HAP-1 (cell line): ENCODE measurements around the gene RNF223.
"Not testable (repeated sequence)": the region's sequence is repeated elsewhere in the genome, so short reads cannot be mapped to it uniquely, and the experiment has no call there.

Experiments
- DNase-seq, 2 experiments: peaks; one replicate each; pipeline ENCODE4 v3.0.0-alpha.2; 2016 to 2020; ENCODE audit warnings: low spot score in 2 of 2
- H3K27me3 ChIP-seq: fragments of 250-450 bp; sonication (Bioruptor Pico); 2 replicates; pipeline ENCODE4 v1.5.1; 2020; ENCODE audit warnings: low read depth, mild to moderate bottlenecking, moderate library complexity
- H3K36me3 ChIP-seq: fragments of 250-450 bp; sonication (Bioruptor Pico); replicated peaks from 2 replicates; pipeline ENCODE4 v1.5.1; 2020; ENCODE audit warnings: mild to moderate bottlenecking
- H3K4me1 ChIP-seq: fragments of 250-450 bp; sonication (Bioruptor Pico); 2 replicates; pipeline ENCODE4 v1.5.1; 2020; ENCODE audit warnings: mild to moderate bottlenecking
- H3K4me3 ChIP-seq: fragments of 250-450 bp; sonication (Bioruptor Pico); 2 replicates; pipeline ENCODE4 v1.5.1; 2020; ENCODE audit warnings: mild to moderate bottlenecking, moderate library complexity
- H3K9me3 ChIP-seq: fragments of 250-450 bp; sonication (Bioruptor Pico); 2 replicates; pipeline ENCODE4 v1.5.1; 2020; ENCODE audit warnings: mild to moderate bottlenecking, moderate library complexity
- in situ Hi-C: fragments of 300-500 bp; cut with MboI; formaldehyde crosslinking; loops from 3 replicates; pipeline ENCODE4 v1.14.3; 2020; ENCODE audit warnings: low sequenced_read_pairs, inconsistent platforms, mixed read lengths

Gene RNF223

DNA sequence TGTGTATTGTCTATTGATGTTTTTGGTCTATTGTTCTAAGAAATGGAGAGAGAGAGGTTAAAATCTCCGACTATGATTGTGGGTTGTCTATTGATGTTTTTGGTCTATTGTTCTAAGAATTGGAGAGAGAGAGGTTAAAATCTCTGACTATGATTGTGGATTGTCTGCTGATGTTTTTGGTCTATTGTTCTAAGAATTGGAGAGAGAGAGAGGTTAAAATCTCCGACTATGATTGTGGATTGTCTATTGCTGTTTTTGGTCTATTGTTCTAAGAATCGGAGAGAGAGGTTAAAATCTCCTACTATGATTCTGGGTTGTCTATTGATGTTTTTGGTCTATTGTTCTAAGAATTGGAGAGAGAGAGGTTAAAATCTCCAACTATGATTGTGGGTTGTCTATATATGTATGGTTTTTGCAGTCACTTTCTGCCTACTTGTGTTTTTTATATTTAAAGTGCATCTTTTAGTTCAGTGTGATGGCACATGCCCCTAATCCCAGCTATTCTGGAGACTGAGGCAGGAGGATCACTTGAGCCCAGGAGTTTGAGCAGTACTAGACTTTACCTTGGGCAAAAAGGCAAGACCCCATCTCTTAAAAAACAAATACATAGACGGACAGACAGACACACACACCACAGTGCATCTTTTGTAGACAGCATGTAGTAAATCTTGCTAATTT lies 25.5 kb upstream of the RNF223 start:
- Histone ChIP-seq H3K4me3 (no peak overlapping the region), H3K36me3 (no peaks in the 10 kb centered on the region), H3K9me3 (no peaks in the 10 kb centered on the region), H3K27me3 (no peaks in the 10 kb centered on the region), H3K4me1 (no peaks in the 10 kb centered on the region)
- no peak for DNase-seq
- in situ Hi-C loops, result loop anchor here (5.0 kb wide), 1 partner anchor 47 kb away; no protein-coding TSS in a partner anchor

DNA sequence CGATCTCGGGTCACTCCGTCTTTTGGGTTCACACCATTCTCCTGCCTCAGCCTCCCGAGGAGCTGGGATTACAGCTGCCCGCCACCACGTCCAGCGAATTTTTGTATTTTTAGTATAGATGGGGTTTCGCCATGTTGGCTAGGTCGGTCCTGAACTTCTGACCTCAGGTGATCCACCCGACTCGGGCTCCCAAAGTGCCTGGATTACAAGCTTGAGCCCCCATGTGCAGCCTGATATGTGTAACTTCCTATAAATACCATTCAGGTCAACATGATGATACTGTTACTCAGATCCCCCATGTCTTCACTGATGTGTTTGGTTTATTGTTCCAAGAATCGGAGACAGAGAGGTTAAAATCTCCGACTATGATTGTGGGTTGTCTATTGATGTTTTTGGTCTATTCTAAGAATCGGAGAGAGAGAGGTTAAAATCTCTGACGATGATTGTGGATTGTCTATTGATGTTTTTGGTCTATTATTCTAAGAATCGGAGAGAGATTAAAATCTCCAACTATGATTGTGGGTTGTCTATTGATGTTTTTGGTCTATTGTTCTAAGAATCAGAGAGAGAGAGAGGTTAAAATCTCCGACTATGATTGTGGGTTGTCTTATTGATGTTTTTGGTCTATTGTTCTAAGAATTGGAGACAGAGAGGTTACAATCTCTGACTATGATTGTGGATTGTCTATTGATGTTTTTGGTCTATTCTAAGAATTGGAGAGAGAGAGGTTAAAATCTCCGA lies 24.7 kb upstream of the RNF223 start:
- Histone ChIP-seq H3K4me1 (no peaks in the 10 kb centered on the region), H3K36me3 (no peaks in the 10 kb centered on the region), H3K4me3 (no peak overlapping the region), H3K9me3 (no peaks in the 10 kb centered on the region), H3K27me3 (no peaks in the 10 kb centered on the region)
- in situ Hi-C loops, result no loop called here
- DNase-seq, result peak in 1 of 2 experiments; percentile 1

DNA sequence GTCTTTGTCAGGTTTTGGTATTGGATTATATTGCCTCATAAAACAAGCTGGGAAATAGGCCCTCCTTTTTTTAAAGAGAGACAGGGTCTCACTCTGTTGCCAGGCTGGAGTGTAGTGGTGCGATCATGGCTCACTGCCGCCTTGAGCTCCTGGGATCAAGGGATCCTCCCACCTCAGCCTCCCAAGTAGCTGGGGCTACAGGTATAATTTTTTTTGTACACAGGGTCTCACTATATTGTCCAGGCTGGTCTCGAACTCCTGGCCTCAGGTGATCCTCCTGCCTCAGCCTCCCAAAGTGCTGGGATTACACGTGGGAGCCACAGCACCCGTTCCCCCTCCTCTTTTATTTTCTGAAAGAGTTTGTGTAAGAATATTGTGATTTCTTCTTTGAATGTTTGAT lies 22.0 kb upstream of the RNF223 start:
- H3K4me1 ChIP-seq, H3K9me3 ChIP-seq, H3K4me3 ChIP-seq, in situ Hi-C loops, H3K36me3 ChIP-seq, H3K27me3 ChIP-seq: not testable (repeated sequence)
- DNase-seq, result peak in 1 of 2 experiments; percentile 1

DNA sequence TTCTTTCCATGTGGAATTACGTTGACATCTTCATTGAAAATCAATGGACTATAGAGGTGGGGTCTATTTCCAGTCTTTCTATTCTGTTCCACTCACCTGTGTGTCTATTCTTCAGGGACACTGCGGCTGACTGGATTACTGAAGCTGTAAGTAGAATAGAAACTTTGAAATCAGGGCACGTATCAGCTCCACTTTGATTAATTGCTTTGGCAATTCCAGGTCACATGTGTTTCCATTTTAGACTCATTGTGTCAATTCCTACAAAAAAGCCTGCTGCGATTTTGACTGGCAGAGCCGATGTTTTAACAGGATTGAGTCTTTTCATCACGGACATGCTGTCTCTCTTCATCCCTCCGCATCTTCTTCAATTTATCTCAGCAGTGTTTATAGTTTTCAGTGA lies 20.9 kb upstream of the RNF223 start:
- H3K9me3 ChIP-seq, result no peaks in the 10 kb centered on the region
- H3K27me3 ChIP-seq, result no peaks in the 10 kb centered on the region

DNA sequence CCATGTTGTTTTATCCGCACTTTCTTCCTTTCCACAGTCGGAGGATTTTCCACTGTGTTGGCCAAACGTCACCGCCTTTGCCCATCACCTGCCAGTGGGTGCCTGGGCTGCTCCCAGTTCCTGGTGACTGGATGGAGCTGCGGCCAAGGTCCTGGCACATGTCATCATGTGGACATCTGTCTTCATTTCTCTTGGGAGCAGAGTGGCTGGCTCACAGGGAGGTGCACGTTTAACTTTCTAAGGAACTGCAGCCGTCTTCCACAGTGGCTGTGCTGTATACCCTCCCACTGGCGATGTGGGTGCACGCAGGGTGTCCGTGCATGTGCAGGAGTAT lies 19.5 kb upstream of the RNF223 start:
- in situ Hi-C loops, result no loop called here
- H3K36me3 ChIP-seq, result no peaks in the 10 kb centered on the region

More for the DNA sequence above, 20.9 kb upstream of the RNF223 start:
- Histone ChIP-seq H3K4me1 (no peaks in the 10 kb centered on the region), H3K4me3 (no peak overlapping the region), H3K36me3 (no peaks in the 10 kb centered on the region)
- DNase-seq, result no peak
- in situ Hi-C loops, result no loop called here

DNA sequence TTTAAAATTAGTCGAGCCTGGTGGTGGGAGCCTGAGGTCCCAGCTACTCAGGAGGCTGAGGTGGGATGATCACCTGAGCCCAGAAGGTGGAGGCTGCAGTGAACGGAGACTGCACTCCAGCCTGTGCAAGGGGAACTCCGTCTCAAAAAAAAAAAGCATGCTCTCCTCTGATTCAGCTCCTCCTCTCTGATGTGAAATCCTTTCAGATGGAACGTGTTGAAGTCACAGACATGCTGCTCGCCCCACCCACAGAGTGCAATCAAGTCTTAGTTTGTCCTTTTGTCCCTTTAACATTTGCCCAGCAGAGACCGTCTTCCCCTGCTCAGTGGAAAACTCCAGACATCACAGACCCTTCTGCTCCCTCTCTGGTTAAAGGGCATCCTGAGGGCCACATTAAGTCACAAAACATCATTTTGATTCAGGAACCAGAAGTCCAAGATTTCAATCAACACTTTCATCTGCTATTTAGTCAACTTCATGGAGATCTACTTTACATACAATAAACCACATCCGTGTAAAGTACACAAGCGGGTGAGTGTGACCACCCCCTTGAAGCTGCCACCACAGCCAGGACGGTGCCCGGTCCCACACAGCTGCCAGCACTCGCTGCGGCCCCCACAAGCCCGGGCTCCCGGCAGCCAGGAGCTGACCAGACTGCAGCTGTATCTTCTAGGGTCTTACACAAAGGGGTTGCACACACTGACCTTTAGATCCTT lies 18.9 kb upstream of the RNF223 start:
- H3K4me1 ChIP-seq, result no peaks in the 10 kb centered on the region
- DNase-seq, result peak in 1 of 2 experiments; percentile 2
- in situ Hi-C loops, result no loop called here
- H3K27me3 ChIP-seq, result no peaks in the 10 kb centered on the region
- H3K9me3 ChIP-seq, result no peaks in the 10 kb centered on the region
- H3K4me3 ChIP-seq, result no peak overlapping the region
- H3K36me3 ChIP-seq, result no peaks in the 10 kb centered on the region

More for the DNA sequence above, 19.5 kb upstream of the RNF223 start:
- DNase-seq, result peak in 1 of 2 experiments; percentile 1
- H3K27me3 ChIP-seq, result no peaks in the 10 kb centered on the region
- no peaks in the 10 kb centered on the region for H3K9me3 ChIP-seq
- no peaks in the 10 kb centered on the region for H3K4me1 ChIP-seq
- no peak overlapping the region for H3K4me3 ChIP-seq

DNA sequence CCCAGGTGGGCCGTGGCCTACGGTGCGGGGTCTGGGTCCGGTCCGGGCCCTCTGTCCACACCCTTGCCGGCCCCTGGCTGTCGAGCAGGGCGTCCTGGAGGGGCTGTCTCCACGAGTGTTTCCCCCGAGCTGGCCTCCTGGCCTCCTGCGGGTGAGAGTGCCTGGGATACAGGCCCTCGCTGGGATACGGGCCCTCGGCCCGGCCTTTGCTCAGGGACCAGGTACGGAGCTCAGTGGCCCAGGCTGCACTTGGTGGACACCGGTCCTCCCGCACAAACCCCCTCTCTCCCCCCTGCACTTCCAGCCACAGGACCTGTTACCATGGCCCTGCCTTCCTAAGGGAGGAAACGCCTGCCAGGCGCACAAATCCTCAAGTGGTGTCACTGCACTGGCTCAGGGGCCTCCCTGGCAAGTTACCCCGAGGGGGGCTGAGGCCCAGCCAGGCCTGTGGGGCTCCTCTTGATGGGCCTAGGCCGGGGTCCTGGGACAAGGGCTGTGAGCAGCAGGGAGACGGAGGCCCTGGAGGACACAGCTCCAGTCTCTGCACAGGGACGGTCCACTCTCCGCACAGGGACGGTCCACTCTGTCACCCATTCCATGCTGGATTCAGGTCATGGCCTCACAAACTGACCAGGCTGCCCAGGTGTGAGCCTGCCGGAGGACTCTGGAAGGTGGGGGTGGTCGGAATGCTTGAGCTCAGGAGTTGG lies 18.2 kb upstream of the RNF223 start:
- Histone ChIP-seq H3K27me3 (no peaks in the 10 kb centered on the region), H3K9me3 (no peaks in the 10 kb centered on the region), H3K4me1 (no peaks in the 10 kb centered on the region), H3K4me3 (no peak overlapping the region), H3K36me3 (no peaks in the 10 kb centered on the region)
- in situ Hi-C loops, result no loop called here
- DNase-seq, result peak in 1 of 2 experiments; percentile 5

DNA sequence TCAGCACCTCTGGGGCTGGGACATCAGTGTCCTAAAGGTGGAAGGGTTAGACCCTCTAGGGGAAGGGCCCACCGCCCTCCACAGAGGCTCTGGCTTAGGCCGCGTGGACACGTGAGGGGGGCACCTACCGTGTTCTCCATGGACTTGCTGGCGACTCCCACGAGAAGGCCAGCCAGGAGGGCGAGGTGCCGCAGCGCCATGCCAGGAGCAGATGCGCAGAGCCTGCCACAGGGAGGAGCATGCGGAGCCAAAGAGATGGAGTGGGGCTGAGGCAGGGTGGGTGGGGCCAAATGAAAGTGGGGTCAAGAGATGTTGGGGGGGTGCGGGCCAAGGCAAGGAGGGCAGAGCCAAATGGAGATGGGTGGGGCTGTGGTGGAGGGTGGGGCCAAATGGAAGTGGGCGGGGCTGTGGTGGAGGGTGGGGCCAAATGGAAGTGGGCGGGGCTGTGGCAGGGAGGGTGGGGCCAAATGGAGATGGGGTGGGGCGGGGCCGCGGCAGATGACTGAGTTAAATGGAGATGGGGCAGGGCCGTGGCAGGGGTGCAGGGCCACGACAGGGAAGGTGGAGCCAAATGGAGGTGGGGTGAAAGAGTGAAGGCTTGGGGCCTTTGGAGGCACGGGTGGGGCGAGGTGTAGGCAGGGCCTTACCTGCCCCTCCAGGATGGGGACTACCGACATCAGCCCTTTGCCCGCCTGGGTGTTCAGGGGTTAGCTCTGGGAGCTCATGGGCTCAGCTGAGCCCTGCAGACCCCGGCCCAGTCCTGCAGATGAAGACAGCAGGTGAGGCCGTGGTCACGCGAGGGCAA lies 17.4 kb upstream of the RNF223 start:
- peak in 1 of 2 experiments; percentile 33 for DNase-seq

DNA sequence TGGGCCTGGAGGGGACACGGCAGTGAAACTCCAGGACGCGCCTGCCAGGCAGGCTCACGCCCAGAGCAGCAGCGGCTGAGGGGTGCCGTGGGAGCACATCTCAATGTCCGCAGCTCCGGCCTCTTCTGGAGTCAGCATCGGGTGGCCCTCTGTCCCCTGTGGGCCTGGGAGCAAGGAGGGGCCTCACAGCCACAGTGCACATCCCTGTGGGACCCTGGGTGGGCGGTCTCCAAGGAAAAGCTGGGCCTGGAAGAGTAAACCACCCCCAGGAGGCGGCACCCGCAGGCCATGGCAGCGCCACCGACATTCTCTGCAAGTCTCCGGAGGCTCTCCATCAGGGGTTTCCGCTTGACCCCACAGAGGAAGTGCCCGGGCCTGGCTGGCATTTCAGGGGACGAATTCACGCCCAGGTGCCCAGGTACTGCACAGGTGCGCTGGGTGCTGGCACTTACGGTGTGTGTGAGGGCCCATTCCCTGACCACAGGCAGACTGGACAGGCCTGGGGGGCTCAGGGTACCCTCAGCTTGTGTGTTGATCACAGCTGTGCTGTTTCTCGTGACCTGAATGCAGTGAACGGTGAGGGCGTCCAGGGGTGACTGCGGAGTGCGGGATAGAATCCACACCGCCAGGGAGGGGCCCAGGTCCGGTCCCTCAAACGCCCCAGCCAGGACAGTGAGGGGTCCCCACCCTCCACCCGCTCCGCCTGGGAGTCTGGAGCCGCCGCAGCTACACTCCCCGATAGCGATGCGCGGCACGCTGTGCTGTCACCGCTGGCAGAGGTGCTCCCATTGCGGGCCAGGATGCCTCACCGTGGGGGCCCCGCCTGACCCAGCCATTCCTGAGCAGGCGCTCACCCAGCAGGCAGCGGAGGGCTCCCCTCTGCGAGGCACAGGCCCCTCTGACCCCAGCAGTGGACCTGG lies 16.6 kb upstream of the RNF223 start:
- no peak overlapping the region for H3K4me3 ChIP-seq
- DNase-seq, result peak in 1 of 2 experiments; percentile 7
- H3K27me3 ChIP-seq, result no peaks in the 10 kb centered on the region
- H3K36me3 ChIP-seq, result no peaks in the 10 kb centered on the region
- in situ Hi-C loops, result no loop called here
- H3K9me3 ChIP-seq, result no peaks in the 10 kb centered on the region
- no peaks in the 10 kb centered on the region for H3K4me1 ChIP-seq

More for the DNA sequence above, 17.4 kb upstream of the RNF223 start:
- Histone ChIP-seq H3K4me1 (no peaks in the 10 kb centered on the region), H3K36me3 (no peaks in the 10 kb centered on the region), H3K9me3 (no peaks in the 10 kb centered on the region), H3K27me3 (no peaks in the 10 kb centered on the region), H3K4me3 (no peak overlapping the region)
- in situ Hi-C loops, result no loop called here

DNA sequence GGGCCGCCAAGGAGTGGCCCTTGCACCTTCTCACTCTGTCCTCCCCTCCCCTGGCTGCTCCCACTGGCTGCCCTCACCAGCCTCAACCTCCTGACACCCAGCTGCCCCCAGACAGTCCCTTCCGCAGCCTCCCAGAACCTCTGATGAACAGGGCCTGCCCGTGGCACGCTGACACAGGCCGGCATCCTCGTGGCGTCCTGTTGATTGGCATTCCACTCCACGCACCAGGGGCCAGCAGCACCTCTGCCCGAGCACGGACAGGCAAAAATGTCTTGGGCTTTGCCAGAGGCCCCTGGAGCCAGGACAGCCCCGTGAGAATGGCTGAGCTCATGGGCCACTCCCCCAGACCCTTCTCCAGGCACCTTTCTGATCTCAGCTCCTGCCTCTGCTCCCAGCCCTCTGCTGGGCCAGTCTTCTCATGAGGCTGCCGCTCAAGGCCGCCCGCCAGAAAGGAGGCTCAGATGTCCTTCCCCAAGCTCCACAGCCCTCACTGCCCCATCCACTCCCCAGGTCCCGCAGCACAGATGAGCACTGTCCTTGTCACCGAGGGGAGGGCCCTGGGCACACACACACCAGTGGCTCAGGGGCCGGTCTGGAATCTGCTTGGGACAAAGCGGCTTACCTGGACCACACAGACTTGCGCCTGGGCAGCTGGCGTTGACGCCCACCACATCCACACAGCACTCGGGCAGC lies 15.8 kb upstream of the RNF223 start:
- Histone ChIP-seq H3K36me3 (no peaks in the 10 kb centered on the region), H3K4me3 (no peak overlapping the region), H3K4me1 (no peaks in the 10 kb centered on the region), H3K9me3 (no peaks in the 10 kb centered on the region), H3K27me3 (no peaks in the 10 kb centered on the region)
- DNase-seq, result peak in 1 of 2 experiments; percentile 6
- in situ Hi-C loops, result no loop called here

DNA sequence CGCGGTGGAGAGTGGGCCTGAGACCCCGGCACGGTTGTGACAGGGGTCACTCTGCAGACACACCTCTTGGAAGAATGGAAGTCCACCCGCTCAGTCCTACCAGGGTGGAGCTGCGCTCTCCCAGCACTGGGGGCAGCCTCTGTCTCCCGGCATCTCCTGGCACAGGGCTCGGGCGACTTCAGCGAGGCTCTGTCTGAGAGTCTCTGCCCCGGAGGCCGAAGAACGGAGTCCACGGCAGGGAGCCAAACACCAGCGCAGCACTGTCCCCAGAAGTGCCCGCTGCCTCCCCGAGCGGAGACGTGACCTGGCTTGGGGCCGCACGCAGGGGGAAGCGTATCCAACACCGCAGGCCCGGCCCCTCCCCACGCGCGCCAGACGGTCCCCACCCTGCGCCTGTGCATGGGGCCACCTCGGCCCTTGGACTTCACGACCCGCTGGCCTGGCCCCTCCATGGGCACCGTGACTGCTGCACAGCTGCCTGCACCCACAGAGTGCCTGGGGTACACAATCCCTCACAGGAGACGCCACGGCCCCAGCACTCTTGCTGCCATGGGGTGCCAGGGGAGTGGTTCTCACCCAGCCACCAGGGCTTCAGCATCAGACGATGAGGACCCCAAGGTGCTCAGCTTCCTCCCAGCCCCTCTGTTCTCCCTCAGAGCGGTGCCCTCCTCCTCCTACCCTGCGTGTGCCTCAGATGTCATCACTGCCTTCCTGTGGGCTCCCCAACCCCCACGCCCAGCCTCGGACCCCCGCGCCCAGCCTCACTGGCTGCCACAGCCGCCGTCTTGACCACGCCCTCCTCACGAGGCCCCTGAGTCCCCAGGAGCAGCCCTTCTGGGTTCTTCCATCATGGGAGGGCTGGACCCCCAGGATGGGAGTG lies 14.9 kb upstream of the RNF223 start:
- H3K27me3 ChIP-seq, result no peaks in the 10 kb centered on the region
- H3K4me1 ChIP-seq, result no peaks in the 10 kb centered on the region
- H3K9me3 ChIP-seq, result no peaks in the 10 kb centered on the region
- H3K4me3 ChIP-seq, result no peak overlapping the region
- no peaks in the 10 kb centered on the region for H3K36me3 ChIP-seq
- DNase-seq, result peak in 1 of 2 experiments; percentile 6
- in situ Hi-C loops, result no loop called here
